K562 (cell line): Measurements from ENCODE around the gene FAM83F.

ENCODE experiments used
- CHD2 ChIP-seq: IDR thresholded peaks from 2 replicates; pipeline ENCODE4 v1.6.1; 2011; ENCODE audit warnings: low read depth, low read length
- NR1H2 ChIP-seq: sonication (generic); formaldehyde crosslinking; IDR thresholded peaks from 2 replicates; pipeline ENCODE4 v1.4.0; 2020; ENCODE audit warnings: mild to moderate bottlenecking, missing genetic modification reagents
- POLR2AphosphoS5 ChIP-seq: IDR thresholded peaks from 2 replicates; pipeline ENCODE4 v1.6.1; 2011; ENCODE audit warnings: mild to moderate bottlenecking, low read depth, low read length, moderate library complexity; ENCODE audit not compliant: control insufficient read depth, insufficient read depth
- POLR2B ChIP-seq: fragments of 450-650 bp; IDR thresholded peaks from 2 replicates; pipeline ENCODE4 v1.6.1; 2018; ENCODE audit warnings: low read depth; ENCODE audit not compliant: partially characterized antibody
- SMARCE1 ChIP-seq: fragments of 450-650 bp; IDR thresholded peaks from 2 replicates; pipeline ENCODE4 v1.7.1; 2016; ENCODE audit warnings: mild to moderate bottlenecking
- ZNF316 ChIP-seq: fragments of 450-650 bp; IDR thresholded peaks from 2 replicates; pipeline ENCODE4 v1.6.1; 2016
- TF ChIP-seq, protein P1 (sequence below), 2 experiments: fragments of 450-650 bp in 1 of 2; sonication (generic) in 1 of 2; formaldehyde crosslinking in 1 of 2; IDR thresholded peaks; 2 replicates each; pipeline versions ENCODE4 v1.7.1 to v1.9.0; 2016 to 2022; ENCODE audit warnings: inconsistent platforms in 1 of 2, mild to moderate bottlenecking in 1 of 2, missing genetic modification reagents in 1 of 2

DNA sequence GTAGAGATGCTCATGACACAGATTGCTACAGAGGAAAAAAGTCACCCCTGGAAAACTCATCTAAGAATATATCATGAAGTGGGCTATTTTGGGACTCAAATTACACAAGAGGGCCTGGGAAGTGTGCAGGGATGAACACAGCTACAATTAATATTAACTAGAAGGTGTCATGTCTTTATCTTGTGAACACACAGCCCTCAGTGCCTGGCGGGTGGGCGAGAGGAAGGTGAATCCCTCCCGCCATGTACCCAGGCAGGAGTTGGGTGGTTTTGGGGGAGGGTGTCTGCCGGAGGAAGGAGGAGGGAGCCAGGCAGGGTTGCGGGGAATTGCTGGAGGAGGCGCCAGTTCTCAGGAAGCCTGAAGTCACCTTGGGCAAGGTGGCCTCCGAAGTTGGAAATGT, 5.1 kb upstream of the FAM83F start:
- no peak for TF ChIP-seq POLR2B
- no peak for TF ChIP-seq SMARCE1
- no peak for TF ChIP-seq CHD2
- TF ChIP-seq, protein P1, sequence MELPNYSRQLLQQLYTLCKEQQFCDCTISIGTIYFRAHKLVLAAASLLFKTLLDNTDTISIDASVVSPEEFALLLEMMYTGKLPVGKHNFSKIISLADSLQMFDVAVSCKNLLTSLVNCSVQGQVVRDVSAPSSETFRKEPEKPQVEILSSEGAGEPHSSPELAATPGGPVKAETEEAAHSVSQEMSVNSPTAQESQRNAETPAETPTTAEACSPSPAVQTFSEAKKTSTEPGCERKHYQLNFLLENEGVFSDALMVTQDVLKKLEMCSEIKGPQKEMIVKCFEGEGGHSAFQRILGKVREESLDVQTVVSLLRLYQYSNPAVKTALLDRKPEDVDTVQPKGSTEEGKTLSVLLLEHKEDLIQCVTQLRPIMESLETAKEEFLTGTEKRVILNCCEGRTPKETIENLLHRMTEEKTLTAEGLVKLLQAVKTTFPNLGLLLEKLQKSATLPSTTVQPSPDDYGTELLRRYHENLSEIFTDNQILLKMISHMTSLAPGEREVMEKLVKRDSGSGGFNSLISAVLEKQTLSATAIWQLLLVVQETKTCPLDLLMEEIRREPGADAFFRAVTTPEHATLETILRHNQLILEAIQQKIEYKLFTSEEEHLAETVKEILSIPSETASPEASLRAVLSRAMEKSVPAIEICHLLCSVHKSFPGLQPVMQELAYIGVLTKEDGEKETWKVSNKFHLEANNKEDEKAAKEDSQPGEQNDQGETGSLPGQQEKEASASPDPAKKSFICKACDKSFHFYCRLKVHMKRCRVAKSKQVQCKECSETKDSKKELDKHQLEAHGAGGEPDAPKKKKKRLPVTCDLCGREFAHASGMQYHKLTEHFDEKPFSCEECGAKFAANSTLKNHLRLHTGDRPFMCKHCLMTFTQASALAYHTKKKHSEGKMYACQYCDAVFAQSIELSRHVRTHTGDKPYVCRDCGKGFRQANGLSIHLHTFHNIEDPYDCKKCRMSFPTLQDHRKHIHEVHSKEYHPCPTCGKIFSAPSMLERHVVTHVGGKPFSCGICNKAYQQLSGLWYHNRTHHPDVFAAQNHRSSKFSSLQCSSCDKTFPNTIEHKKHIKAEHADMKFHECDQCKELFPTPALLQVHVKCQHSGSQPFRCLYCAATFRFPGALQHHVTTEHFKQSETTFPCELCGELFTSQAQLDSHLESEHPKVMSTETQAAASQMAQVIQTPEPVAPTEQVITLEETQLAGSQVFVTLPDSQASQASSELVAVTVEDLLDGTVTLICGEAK (IDR thresholded peaks at IDR 0.05) = no peak
- TF ChIP-seq, protein P1 (CRISPR knock-in tag; IDR thresholded peaks at IDR 0.05) = no peak
- TF ChIP-seq NR1H2 = no peak
- no peak for TF ChIP-seq POLR2AphosphoS5
- no peak for TF ChIP-seq ZNF316
